Astrocyte (in vitro differentiated cells and primary cell): ENCODE results near the gene PCP4.
"Not testable (repeated sequence)": the region's sequence is repeated elsewhere in the genome, so short reads cannot be mapped to it uniquely, and the experiment has no call there.

Experiments
- CTCF ChIP-seq: IDR thresholded peaks from 2 replicates; pipeline ENCODE4 v1.5.1; 2011; ENCODE audit warnings: low read depth, mild to moderate bottlenecking, inconsistent platforms, low read length, moderate library complexity; ENCODE audit not compliant: insufficient read depth
- EZH2 ChIP-seq: IDR thresholded peaks from 2 replicates; pipeline ENCODE4 v1.6.1; 2012; ENCODE audit warnings: mild to moderate bottlenecking, low read length, inconsistent platforms; ENCODE audit not compliant: insufficient read depth

GRCh38 chr21:39891863-39892262 is 24.6 kb downstream of the PCP4 start:
- TF ChIP-seq CTCF, EZH2: not testable (repeated sequence)
